CD14-positive monocyte (primary cell): ENCODE data around the gene OR7A5. TPM values are rescaled to one million over a fixed set of nuclear protein-coding genes. Genes with fewer than 3 reads are reported as not detected.
"Not testable (repeated sequence)": the region's sequence is repeated elsewhere in the genome, so short reads cannot be mapped to it uniquely, and the experiment has no call there.

Source experiments
- DNase-seq, 3 donors: peaks; one replicate each; pipeline ENCODE4 v3.0.0-alpha.2; 2011 to 2022
- H2AFZ ChIP-seq: 2 replicates; pipeline ENCODE4 v1.6.0; 2012; ENCODE audit warnings: mild to moderate bottlenecking, low read depth, low read length, inconsistent platforms; ENCODE audit not compliant: insufficient read depth, poor library complexity, severe bottlenecking
- H3K27ac ChIP-seq, 2 donors: 1 replicate in 1 of 2; 2 replicates in 1 of 2; pipeline ENCODE4 v1.5.1; 2012 to 2013; ENCODE audit warnings: low read length in 2 of 2, control low read depth in 1 of 2, inconsistent platforms in 1 of 2, low read depth in 1 of 2, mild to moderate bottlenecking in 1 of 2
- H3K27me3 ChIP-seq, 2 donors: one replicate each; pipeline versions ENCODE4 v1.6.0 to v1.6.1; 2011 to 2013; ENCODE audit warnings: low read length in 2 of 2; ENCODE audit not compliant: control insufficient read depth in 2 of 2, insufficient read depth in 2 of 2
- H3K36me3 ChIP-seq, 2 donors: replicated peaks in 1 of 2; 1 replicate in 1 of 2; 2 replicates in 1 of 2; pipeline versions ENCODE4 v1.5.1 to v1.6.1; 2012 to 2013; ENCODE audit warnings: low read length in 2 of 2, control low read depth in 1 of 2, inconsistent platforms in 1 of 2, mild to moderate bottlenecking in 1 of 2; ENCODE audit not compliant: insufficient read depth in 2 of 2, control insufficient read depth in 1 of 2
- H3K4me1 ChIP-seq, 2 donors: 1 replicate in 1 of 2; 2 replicates in 1 of 2; pipeline versions ENCODE4 v1.5.1 to v1.6.1; 2012 to 2013; ENCODE audit warnings: low read length in 2 of 2, control low read depth in 1 of 2, inconsistent platforms in 1 of 2, mild to moderate bottlenecking in 1 of 2, moderate library complexity in 1 of 2; ENCODE audit not compliant: insufficient read depth in 2 of 2, control insufficient read depth in 1 of 2
- H3K4me2 ChIP-seq: replicated peaks from 2 replicates; pipeline ENCODE3; 2012; ENCODE audit warnings: low read length, moderate library complexity, mild to moderate bottlenecking; ENCODE audit not compliant: poor library complexity, severe bottlenecking; ENCODE audit errors: extremely low read depth
- H3K4me3 ChIP-seq, 3 experiments: fragments of 200-600 bp in 1 of 3; sonication (generic) in 1 of 3; replicated peaks in 1 of 3; 1 replicate in 2 of 3; 2 replicates in 1 of 3; pipeline ENCODE4 v1.5.1; 2011 to 2013; ENCODE audit warnings: low read length in 3 of 3, mild to moderate bottlenecking in 3 of 3, control low read depth in 2 of 3, low read depth in 2 of 3, inconsistent platforms in 1 of 3, moderate library complexity in 1 of 3
- H3K79me2 ChIP-seq: 2 replicates; pipeline ENCODE4 v1.6.0; 2012; ENCODE audit warnings: mild to moderate bottlenecking, control low read depth, inconsistent platforms, low read length, moderate library complexity; ENCODE audit not compliant: insufficient read depth
- H3K9ac ChIP-seq: 2 replicates; pipeline ENCODE4 v1.6.0; 2017; ENCODE audit warnings: low read length, mild to moderate bottlenecking; ENCODE audit not compliant: insufficient read depth, poor library complexity, severe bottlenecking
- H3K9me3 ChIP-seq, 2 donors: replicated peaks in 1 of 2; 1 replicate in 1 of 2; 2 replicates in 1 of 2; pipeline versions ENCODE4 v1.5.1 to v1.6.1; 2012 to 2013; ENCODE audit warnings: low read length in 2 of 2, control low read depth in 1 of 2; ENCODE audit not compliant: control insufficient read depth in 1 of 2, insufficient read depth in 1 of 2
- H4K20me1 ChIP-seq: 2 replicates; pipeline ENCODE4 v1.6.0; 2012; ENCODE audit warnings: mild to moderate bottlenecking, low read length, control low read depth, moderate library complexity; ENCODE audit not compliant: insufficient read depth
- H3K27ac Mint-ChIP-seq, 7 donors: one replicate each; pipeline ENCODE4 v1.8.0; 2020; ENCODE audit warnings: mild to moderate bottlenecking in 7 of 7, mixed read lengths in 7 of 7, moderate library complexity in 6 of 7, inconsistent platforms in 2 of 7
- H3K27me3 Mint-ChIP-seq, 3 donors: one replicate each; pipeline ENCODE4 v1.8.0; 2021 to 2022; ENCODE audit warnings: low read depth in 3 of 3, mild to moderate bottlenecking in 3 of 3, mixed read lengths in 3 of 3, moderate library complexity in 3 of 3, inconsistent platforms in 1 of 3
- H3K36me3 Mint-ChIP-seq, 2 donors: one replicate each; pipeline ENCODE4 v1.8.0; 2020; ENCODE audit warnings: mixed read lengths in 2 of 2, inconsistent platforms in 1 of 2, mild to moderate bottlenecking in 1 of 2
- H3K4me1 Mint-ChIP-seq: one replicate; pipeline ENCODE4 v1.8.0; 2020; ENCODE audit warnings: mild to moderate bottlenecking, mixed read lengths
- H3K4me3 Mint-ChIP-seq, 2 donors: one replicate each; pipeline ENCODE4 v1.8.0; 2020; ENCODE audit warnings: mild to moderate bottlenecking in 2 of 2, mixed read lengths in 2 of 2, moderate library complexity in 1 of 2
- H3K9me3 Mint-ChIP-seq, 7 donors: one replicate each; pipeline ENCODE4 v1.8.0; 2020 to 2022; ENCODE audit warnings: mixed read lengths in 7 of 7, mild to moderate bottlenecking in 6 of 7, moderate library complexity in 6 of 7, inconsistent platforms in 2 of 7
- CTCF ChIP-seq: fragments of 200-600 bp; IDR thresholded peaks from one replicate; pipeline ENCODE4 v1.8.0; 2022; ENCODE audit warnings: antibody characterized with exemption, mild to moderate bottlenecking
- WGBS: methylation state at CpG from one replicate; pipeline ENCODE4 v1.1.5; 2013; ENCODE audit warnings: missing lambda C conversion rate; ENCODE audit not compliant: insufficient coverage; 5-methylcytosine and 5-hydroxymethylcytosine counted together
- intact Hi-C, 2 donors: fragments of 100-400 bp; cut with micrococcal nuclease; formaldehyde crosslinking; loops; one replicate each; pipeline versions ENCODE4 v1.15.0 to v1.15.1; 2023
- polyA plus RNA-seq, 3 donors: library from polyadenylated mRNA; depleted of rRNA in 1 of 3; unstranded in 2 of 3; stranded (reverse) in 1 of 3; fragments of 300-500 nt in 2 of 3; fragments of >200 nt in 1 of 3; fragmentation: Illumina TruSeq in 2 of 3; gene quantifications; 1 replicate in 2 of 3; 2 replicates in 1 of 3; pipeline ENCODE4 v1.2.3, GENCODE V29; 2012 to 2021

The OR7A5 gene
- polyA plus RNA-seq, 3 donors: not detected

GRCh38 chr19:14786421-14786851 lies 48.5 kb downstream of the OR7A5 start:
- H4K20me1 ChIP-seq: no peaks in the 10 kb centered on the region
- Mint-ChIP-seq H3K4me1 (peaks cover 54% of the 10 kb centered on the region), H3K27ac (peak overlapping the region; percentile 98 to 100 (median 99)), H3K9me3 (peaks cover 0 to 5% (median 3%) of the 10 kb centered on the region in 7 donors), H3K4me3 (peak overlapping the region in 1 of 2 donors; percentile 55), H3K36me3 (no peaks in the 10 kb centered on the region), H3K27me3 (peaks cover 0 to 11% (median 2%) of the 10 kb centered on the region in 3 donors)
- peak overlapping the region; percentile 45 for H3K4me2 ChIP-seq
- no peaks in the 10 kb centered on the region for H3K27me3 ChIP-seq
- H2AFZ ChIP-seq: peak overlapping the region; percentile 47
- H3K4me1 ChIP-seq: peaks cover 54 to 61% of the 10 kb centered on the region in 2 donors
- peak overlapping the region; percentile 81 for H3K9ac ChIP-seq
- 23% methylated on average over 14 of the region's 18 CpGs for WGBS
- intact Hi-C loops: loop anchor here in 1 of 2 donors (10.0 kb wide), 2 partner anchors 112 to 412 kb away; partner anchors contain the start of gene ADGRE3
- no peaks in the 10 kb centered on the region for H3K79me2 ChIP-seq
- TF ChIP-seq CTCF: peak; percentile 97
- no peaks in the 10 kb centered on the region for H3K36me3 ChIP-seq
- DNase-seq: peak in 2 of 3 donors; percentile 41 to 73
- H3K9me3 ChIP-seq: no peaks in the 10 kb centered on the region
- peak overlapping the region; percentile 92 to 95 for H3K27ac ChIP-seq
- H3K4me3 ChIP-seq: peak overlapping the region in 1 of 3 experiments; percentile 24

GRCh38 chr19:14785102-14785793 lies 49.7 kb downstream of the OR7A5 start:
- H3K9me3 Mint-ChIP-seq, H2AFZ ChIP-seq, H3K36me3 Mint-ChIP-seq, H3K79me2 ChIP-seq, H4K20me1 ChIP-seq, H3K27me3 ChIP-seq, H3K36me3 ChIP-seq, H3K9me3 ChIP-seq: not testable (repeated sequence)
- 0% methylated on average over 3 of the region's 11 CpGs for WGBS
- Mint-ChIP-seq H3K27ac (peak overlapping the region; percentile 98 to 100 (median 99)), H3K27me3 (peaks cover 0 to 11% (median 2%) of the 10 kb centered on the region in 3 donors), H3K4me1 (peaks cover 55% of the 10 kb centered on the region), H3K4me3 (peak overlapping the region; percentile 66 to 77)
- Histone ChIP-seq H3K4me2 (peak overlapping the region; percentile 68), H3K27ac (peak overlapping the region; percentile 92 to 95), H3K9ac (peak overlapping the region; percentile 81), H3K4me1 (peaks cover 58 to 70% of the 10 kb centered on the region in 2 donors), H3K4me3 (peak overlapping the region in 2 of 3 experiments; percentile 25 to 56)
- intact Hi-C loops: loop anchor here in 1 of 2 donors (10.0 kb wide), 2 partner anchors 110 to 410 kb away; partner anchors contain the start of gene ADGRE3
- peak; percentile 95 to 98 (median 98) for DNase-seq

- Mint-ChIP-seq H3K4me3 (peak overlapping the region; percentile 66 to 77), H3K4me1 (peaks cover 55% of the 10 kb centered on the region), H3K27me3 (peaks cover under 1 to 11% (median 2%) of the 10 kb centered on the region in 3 donors), H3K27ac (peak overlapping the region; percentile 98 to 100 (median 99))
- not testable (repeated sequence) for H4K20me1 ChIP-seq, H2AFZ ChIP-seq, H3K9me3 Mint-ChIP-seq, H3K9me3 ChIP-seq, H3K36me3 ChIP-seq, H3K27me3 ChIP-seq, H3K36me3 Mint-ChIP-seq, H3K79me2 ChIP-seq
- DNase-seq: peak; percentile 95 to 98 (median 97)
- peak overlapping the region in 2 of 3 experiments; percentile 25 to 56 for H3K4me3 ChIP-seq
- peak overlapping the region; percentile 92 to 95 for H3K27ac ChIP-seq
- WGBS: 0% methylated on average over 2 of the region's 10 CpGs
- H3K4me2 ChIP-seq: peak overlapping the region; percentile 68
- peaks cover 58 to 70% of the 10 kb centered on the region in 2 donors for H3K4me1 ChIP-seq
- H3K9ac ChIP-seq: peak overlapping the region; percentile 81
- intact Hi-C loops: loop anchor here in 1 of 2 donors (10.0 kb wide), 2 partner anchors 110 to 410 kb away; partner anchors contain the start of gene ADGRE3
Measured at GRCh38 chr19:14784730-14785101, 50.3 kb downstream of the OR7A5 start.
